Neuron (in vitro differentiated cells): Measurements from ENCODE around the gene KAT6B.

ENCODE experiments used
- H2AFZ ChIP-seq: one replicate; pipeline ENCODE4 v1.6.1; 2013; ENCODE audit warnings: low read depth, mild to moderate bottlenecking, inconsistent platforms, low read length, moderate library complexity
- H3K27me3 ChIP-seq: one replicate; pipeline ENCODE4 v1.6.1; 2013; ENCODE audit warnings: low read length; ENCODE audit not compliant: insufficient read depth
- H3K36me3 ChIP-seq: one replicate; pipeline ENCODE4 v1.6.1; 2013; ENCODE audit warnings: low read length; ENCODE audit not compliant: insufficient read depth
- H3K4me1 ChIP-seq: one replicate; pipeline ENCODE4 v1.6.1; 2013; ENCODE audit warnings: low read length; ENCODE audit not compliant: insufficient read depth
- H3K4me3 ChIP-seq: 2 replicates; pipeline ENCODE4 v1.5.1; 2013; ENCODE audit warnings: mild to moderate bottlenecking, low read length, moderate library complexity
- H3K9me3 ChIP-seq: one replicate; pipeline ENCODE4 v1.6.1; 2013; ENCODE audit warnings: low read length

KAT6B gene

GRCh38 chr10:74947781-74948401 is 121.5 kb downstream of the KAT6B start:
- no peaks in the 10 kb centered on the region for H3K36me3 ChIP-seq
- H2AFZ ChIP-seq, result no peak overlapping the region
- no peaks in the 10 kb centered on the region for H3K9me3 ChIP-seq
- no peak overlapping the region for H3K4me3 ChIP-seq
- no peaks in the 10 kb centered on the region for H3K27me3 ChIP-seq
- peaks cover 8% of the 10 kb centered on the region for H3K4me1 ChIP-seq

GRCh38 chr10:74949034-74949832 is 122.8 kb downstream of the KAT6B start:
- H3K4me3 ChIP-seq, result no peak overlapping the region
- H2AFZ ChIP-seq, result no peak overlapping the region
- H3K4me1 ChIP-seq, result peaks cover 8% of the 10 kb centered on the region
- H3K27me3 ChIP-seq, result no peaks in the 10 kb centered on the region
- no peaks in the 10 kb centered on the region for H3K9me3 ChIP-seq
- no peaks in the 10 kb centered on the region for H3K36me3 ChIP-seq

- no peak overlapping the region for H2AFZ ChIP-seq
- H3K9me3 ChIP-seq, result no peaks in the 10 kb centered on the region
- no peaks in the 10 kb centered on the region for H3K27me3 ChIP-seq
- H3K4me1 ChIP-seq, result peaks cover 8% of the 10 kb centered on the region
- no peaks in the 10 kb centered on the region for H3K36me3 ChIP-seq
- no peak overlapping the region for H3K4me3 ChIP-seq
Observed at GRCh38 chr10:74949843-74950765, 123.7 kb downstream of the KAT6B start.

GRCh38 chr10:74953214-74953613 is 126.8 kb downstream of the KAT6B start:
- H3K4me1 ChIP-seq, result peaks cover 4% of the 10 kb centered on the region
- H3K9me3 ChIP-seq, result no peaks in the 10 kb centered on the region
- no peak overlapping the region for H3K4me3 ChIP-seq
- H3K36me3 ChIP-seq, result no peaks in the 10 kb centered on the region
- H3K27me3 ChIP-seq, result no peaks in the 10 kb centered on the region
- H2AFZ ChIP-seq, result no peak overlapping the region

DNA sequence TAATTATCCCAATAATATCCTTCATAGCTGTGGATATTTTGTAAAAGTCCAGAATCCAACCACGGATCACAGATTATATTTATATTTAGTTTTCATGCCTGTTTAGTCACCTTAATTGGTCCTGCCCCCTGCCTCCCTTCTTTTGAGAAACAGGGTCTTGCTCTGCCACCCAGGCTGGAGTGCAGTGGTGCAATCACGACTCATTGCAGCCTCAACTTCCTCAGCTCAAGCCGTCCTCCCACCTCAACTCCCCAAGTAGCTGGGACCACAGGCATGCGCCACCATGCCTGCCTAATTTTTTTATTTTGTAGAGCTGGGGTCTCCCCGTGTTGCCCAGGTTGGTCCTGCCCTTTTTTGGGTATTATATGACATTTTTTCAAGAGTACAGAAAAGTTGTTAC is 129.4 kb downstream of the KAT6B start:
- Histone ChIP-seq H3K9me3 (no peaks in the 10 kb centered on the region), H3K4me3 (no peak overlapping the region), H3K36me3 (no peaks in the 10 kb centered on the region), H2AFZ (no peak overlapping the region), H3K4me1 (peaks cover 4% of the 10 kb centered on the region), H3K27me3 (no peaks in the 10 kb centered on the region)

- H3K27me3 ChIP-seq, result no peaks in the 10 kb centered on the region
- no peaks in the 10 kb centered on the region for H3K36me3 ChIP-seq
- H3K4me3 ChIP-seq, result no peak overlapping the region
- no peaks in the 10 kb centered on the region for H3K9me3 ChIP-seq
- H2AFZ ChIP-seq, result no peak overlapping the region
- H3K4me1 ChIP-seq, result peaks cover 6% of the 10 kb centered on the region
Observed at GRCh38 chr10:74956555-74957111, 130.2 kb downstream of the KAT6B start.

- Histone ChIP-seq H3K4me3 (no peak overlapping the region), H3K27me3 (no peaks in the 10 kb centered on the region), H2AFZ (no peak overlapping the region), H3K36me3 (no peaks in the 10 kb centered on the region), H3K9me3 (peaks cover 2% of the 10 kb centered on the region), H3K4me1 (peaks cover 11% of the 10 kb centered on the region)
Observed at GRCh38 chr10:74957285-74957961, 131.0 kb downstream of the KAT6B start.

DNA sequence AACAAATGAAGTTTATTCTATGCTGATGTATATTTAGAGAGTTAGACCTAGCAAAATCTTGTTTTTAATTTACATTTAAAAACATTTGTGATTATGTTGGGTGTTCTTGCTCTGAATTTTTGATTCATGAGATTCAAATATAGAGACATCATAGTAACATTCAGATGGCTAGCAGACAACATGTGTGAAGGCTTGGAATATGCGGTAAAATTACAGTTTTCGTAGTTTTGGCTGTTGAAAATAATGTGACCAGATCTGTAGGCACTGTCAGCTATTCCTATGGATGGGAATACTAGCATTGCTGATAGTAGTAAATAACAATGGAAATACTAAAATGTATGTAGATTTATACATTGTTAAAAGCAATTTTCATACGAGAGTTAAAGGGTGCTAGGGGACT is 131.9 kb downstream of the KAT6B start:
- Histone ChIP-seq H2AFZ (no peak overlapping the region), H3K36me3 (peaks cover 2% of the 10 kb centered on the region), H3K27me3 (no peaks in the 10 kb centered on the region), H3K4me1 (peaks cover 11% of the 10 kb centered on the region), H3K9me3 (peaks cover 2% of the 10 kb centered on the region), H3K4me3 (no peak overlapping the region)

DNA sequence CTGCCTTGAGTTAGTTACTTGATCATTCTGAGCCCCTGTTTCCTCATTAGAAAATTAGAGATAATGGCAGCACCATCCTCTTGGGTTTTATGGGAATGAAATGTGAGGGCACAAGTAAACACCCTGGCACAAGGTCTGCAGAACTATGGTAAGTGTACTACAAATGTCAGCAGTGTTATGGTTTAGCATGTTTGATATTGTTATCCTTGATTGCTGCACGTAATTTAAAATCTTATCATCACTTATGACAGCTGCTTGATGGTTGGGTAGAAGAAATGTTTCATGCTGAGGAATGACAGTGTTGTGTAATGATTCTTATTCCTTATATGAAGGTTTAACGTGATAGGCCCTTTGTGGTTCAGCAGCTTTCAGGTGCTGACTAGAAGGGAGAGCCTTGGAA is 134.3 kb downstream of the KAT6B start:
- H3K36me3 ChIP-seq, result peaks cover 6% of the 10 kb centered on the region
- no peak overlapping the region for H2AFZ ChIP-seq
- H3K27me3 ChIP-seq, result no peaks in the 10 kb centered on the region
- no peak overlapping the region for H3K4me3 ChIP-seq
- peaks cover 11% of the 10 kb centered on the region for H3K4me1 ChIP-seq
- H3K9me3 ChIP-seq, result peaks cover 2% of the 10 kb centered on the region

DNA sequence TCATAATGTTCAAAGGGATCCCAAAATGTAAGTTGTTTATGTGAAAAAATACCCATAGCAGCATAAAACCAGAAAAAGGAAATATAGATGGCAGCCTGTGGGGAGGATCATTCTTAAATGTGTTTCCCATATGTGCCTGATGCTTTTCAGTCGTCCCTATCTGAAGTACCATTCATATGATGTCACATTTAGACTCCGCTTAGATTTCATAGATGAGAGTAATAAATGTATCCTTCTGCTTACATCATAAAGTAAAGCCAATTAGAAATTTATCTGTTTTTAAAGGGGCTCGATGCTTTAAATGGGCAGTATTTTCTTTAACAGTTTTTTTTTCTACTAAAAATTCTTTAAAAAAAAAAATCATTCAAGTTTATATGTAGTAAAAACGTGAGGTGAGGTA is 136.1 kb downstream of the KAT6B start:
- Histone ChIP-seq H3K4me1 (peaks cover 11% of the 10 kb centered on the region), H3K27me3 (no peaks in the 10 kb centered on the region), H3K4me3 (no peak overlapping the region), H3K36me3 (peaks cover 6% of the 10 kb centered on the region), H3K9me3 (peaks cover 2% of the 10 kb centered on the region), H2AFZ (no peak overlapping the region)

- peaks cover 2% of the 10 kb centered on the region for H3K9me3 ChIP-seq
- no peak overlapping the region for H3K4me3 ChIP-seq
- H3K4me1 ChIP-seq, result peaks cover 21% of the 10 kb centered on the region
- no peaks in the 10 kb centered on the region for H3K27me3 ChIP-seq
- peaks cover 6% of the 10 kb centered on the region for H3K36me3 ChIP-seq
- H2AFZ ChIP-seq, result no peak overlapping the region
Observed at GRCh38 chr10:74963549-74963948, 137.1 kb downstream of the KAT6B start.

GRCh38 chr10:74967911-74968666 is 141.7 kb downstream of the KAT6B start:
- H3K4me3 ChIP-seq, result no peak overlapping the region
- peaks cover 8% of the 10 kb centered on the region for H3K36me3 ChIP-seq
- H3K27me3 ChIP-seq, result no peaks in the 10 kb centered on the region
- no peak overlapping the region for H2AFZ ChIP-seq
- H3K4me1 ChIP-seq, result peaks cover 28% of the 10 kb centered on the region
- no peaks in the 10 kb centered on the region for H3K9me3 ChIP-seq
